ENCODE results near the gene NTRK3.

Gene NTRK3

GRCh38 chr15:87949151-87949574, 307.4 kb downstream of the NTRK3 start:
- TF ChIP-seq EZH2phosphoT487 (IDR thresholded peaks at IDR 0.05; ENCODE audit: borderline replicate concordance, low read length) (no peak), CTCF (IDR thresholded peaks at IDR 0.05; ENCODE audit: low read depth, low read length, poor library complexity, severe bottlenecking) (no peak)
- H3K27me3 ChIP-seq (ENCODE audit: control insufficient read depth, low read length): no peaks in the 10 kb centered on the region
- no peaks in the 10 kb centered on the region for H4K20me1 ChIP-seq (ENCODE audit: control insufficient read depth, insufficient read depth, low read depth, low read length)
- H3K4me3 ChIP-seq (ENCODE audit: low read length): no peak overlapping the region
- no peak overlapping the region for H3K27ac ChIP-seq (ENCODE audit: low read depth, low read length)
- H3K4me2 ChIP-seq (ENCODE audit: low read length): no peak overlapping the region
- no peaks in the 10 kb centered on the region for H3K36me3 ChIP-seq (ENCODE audit: control insufficient read depth, low read length)
- no peaks in the 10 kb centered on the region for H3K4me1 ChIP-seq (ENCODE audit: control insufficient read depth, low read length)
- H3K9me3 ChIP-seq (ENCODE audit: control insufficient read depth, insufficient read depth, low read length): no peaks in the 10 kb centered on the region
- no peaks in the 10 kb centered on the region for H3K9me2 ChIP-seq (replicated peaks; ENCODE audit: control insufficient read depth, low read length)
- no peaks in the 10 kb centered on the region for H3F3A ChIP-seq (ENCODE audit: control insufficient read depth, insufficient read depth)
- H3K79me2 ChIP-seq (ENCODE audit: control insufficient read depth, low read length): no peaks in the 10 kb centered on the region

GRCh38 chr15:87947560-87947959, 309.0 kb downstream of the NTRK3 start:
- Histone ChIP-seq H3K79me2 (ENCODE audit: control insufficient read depth, low read length) (no peaks in the 10 kb centered on the region), H3K4me3 (ENCODE audit: low read length) (no peak overlapping the region), H3K36me3 (ENCODE audit: control insufficient read depth, low read length) (no peaks in the 10 kb centered on the region), H3K27me3 (ENCODE audit: control insufficient read depth, low read length) (no peaks in the 10 kb centered on the region), H3K4me1 (ENCODE audit: control insufficient read depth, low read length) (no peaks in the 10 kb centered on the region), H3F3A (ENCODE audit: control insufficient read depth, insufficient read depth) (no peaks in the 10 kb centered on the region), H3K9me3 (ENCODE audit: control insufficient read depth, insufficient read depth, low read length) (no peaks in the 10 kb centered on the region), H3K27ac (ENCODE audit: low read depth, low read length) (no peak overlapping the region), H4K20me1 (ENCODE audit: control insufficient read depth, insufficient read depth, low read depth, low read length) (no peaks in the 10 kb centered on the region), H3K9me2 (replicated peaks; ENCODE audit: control insufficient read depth, low read length) (no peaks in the 10 kb centered on the region), H3K4me2 (ENCODE audit: low read length) (no peak overlapping the region)
- TF ChIP-seq EZH2phosphoT487 (IDR thresholded peaks at IDR 0.05; ENCODE audit: borderline replicate concordance, low read length): no peak

GRCh38 chr15:87945246-87945645, 311.3 kb downstream of the NTRK3 start:
- Histone ChIP-seq H3K27me3 (ENCODE audit: control insufficient read depth, low read length) (no peaks in the 10 kb centered on the region), H4K20me1 (ENCODE audit: control insufficient read depth, insufficient read depth, low read depth, low read length) (no peaks in the 10 kb centered on the region), H3K27ac (ENCODE audit: low read depth, low read length) (no peak overlapping the region), H3K79me2 (ENCODE audit: control insufficient read depth, low read length) (no peaks in the 10 kb centered on the region), H3F3A (ENCODE audit: control insufficient read depth, insufficient read depth) (no peaks in the 10 kb centered on the region), H3K36me3 (ENCODE audit: control insufficient read depth, low read length) (no peaks in the 10 kb centered on the region), H3K4me3 (ENCODE audit: low read length) (no peak overlapping the region), H3K4me1 (ENCODE audit: control insufficient read depth, low read length) (no peaks in the 10 kb centered on the region), H3K9me3 (ENCODE audit: control insufficient read depth, insufficient read depth, low read length) (no peaks in the 10 kb centered on the region), H3K4me2 (ENCODE audit: low read length) (no peak overlapping the region), H3K9me2 (replicated peaks; ENCODE audit: control insufficient read depth, low read length) (no peaks in the 10 kb centered on the region)
- TF ChIP-seq CTCF (IDR thresholded peaks at IDR 0.05; ENCODE audit: low read depth, low read length, poor library complexity, severe bottlenecking): no peak
- TF ChIP-seq EZH2phosphoT487 (IDR thresholded peaks at IDR 0.05; ENCODE audit: borderline replicate concordance, low read length): no peak

- Histone ChIP-seq H3K4me2 (ENCODE audit: low read length) (no peak overlapping the region), H3K79me2 (ENCODE audit: control insufficient read depth, low read length) (no peaks in the 10 kb centered on the region), H3K4me3 (ENCODE audit: low read length) (no peak overlapping the region), H3K27me3 (ENCODE audit: control insufficient read depth, low read length) (no peaks in the 10 kb centered on the region), H4K20me1 (ENCODE audit: control insufficient read depth, insufficient read depth, low read depth, low read length) (no peaks in the 10 kb centered on the region), H3K36me3 (ENCODE audit: control insufficient read depth, low read length) (no peaks in the 10 kb centered on the region), H3K9me3 (ENCODE audit: control insufficient read depth, insufficient read depth, low read length) (no peaks in the 10 kb centered on the region), H3K4me1 (ENCODE audit: control insufficient read depth, low read length) (no peaks in the 10 kb centered on the region), H3K27ac (ENCODE audit: low read depth, low read length) (no peak overlapping the region), H3F3A (ENCODE audit: control insufficient read depth, insufficient read depth) (no peaks in the 10 kb centered on the region), H3K9me2 (replicated peaks; ENCODE audit: control insufficient read depth, low read length) (no peaks in the 10 kb centered on the region)
- TF ChIP-seq EZH2phosphoT487 (IDR thresholded peaks at IDR 0.05; ENCODE audit: borderline replicate concordance, low read length) (no peak), CTCF (IDR thresholded peaks at IDR 0.05; ENCODE audit: low read depth, low read length, poor library complexity, severe bottlenecking) (no peak)
Observed at GRCh38 chr15:87944691-87945090, 311.8 kb downstream of the NTRK3 start.
